AG04450 (cell line): Measurements from ENCODE around the gene CFAP221. TPM values are rescaled to one million over a fixed set of nuclear protein-coding genes. Genes with fewer than 3 reads are reported as not detected.

Experiments
- CTCF ChIA-PET: fragments of 300-600, 350-600 bp; formaldehyde crosslinking; extraction: SDS; loops from one replicate; lab custom pipeline; 2022; ENCODE audit warnings: antibody characterized with exemption, inconsistent platforms; lab: Charles Lee
- POLR2A ChIA-PET: fragments of 350-600 bp; formaldehyde crosslinking; extraction: SDS; loops from one replicate; lab custom pipeline; 2021; ENCODE audit warnings: antibody characterized with exemption, inconsistent platforms; lab: Yijun Ruan, JAX
- DNase-seq: peaks from one replicate; pipeline ENCODE4 v3.0.0-alpha.2; 2011; ENCODE audit warnings: low read depth, low spot score
- H3K27ac ChIP-seq: one replicate; pipeline ENCODE4 v1.5.1; 2012; ENCODE audit warnings: low read depth, low read length, control low read depth
- H3K27me3 ChIP-seq: one replicate; pipeline ENCODE4 v1.6.0; 2012; ENCODE audit warnings: low read length; ENCODE audit not compliant: control insufficient read depth, insufficient read depth
- H3K4me3 ChIP-seq: 2 replicates; pipeline ENCODE4 v1.5.1; 2011; ENCODE audit warnings: mild to moderate bottlenecking, low read depth, low read length, control low read depth
- H3K9me3 ChIP-seq: 2 replicates; pipeline ENCODE4 v1.5.1; 2012; ENCODE audit warnings: low read length; ENCODE audit not compliant: control insufficient read depth, insufficient read depth
- CTCF ChIP-seq: IDR thresholded peaks from 2 replicates; pipeline ENCODE4 v1.5.1; 2011; ENCODE audit warnings: low read depth, low read length, control low read depth, inconsistent platforms
- polyA plus RNA-seq: library from polyadenylated mRNA; depleted of rRNA; stranded (reverse); fragments of >200 nt; gene quantifications from 2 replicates; pipeline ENCODE4 v1.2.3, GENCODE V29; 2011

CFAP221 gene
- polyA plus RNA-seq, 1 experiment, result not detected

GRCh38 chr2:119592436-119592835 lies 48.2 kb downstream of the CFAP221 start:
- DNase-seq, result no peak
- TF ChIP-seq CTCF, result no peak
- ChIA-PET POLR2A (no interaction called here), CTCF (no interaction called here)
- Histone ChIP-seq H3K27ac (no peak overlapping the region), H3K4me3 (no peak overlapping the region), H3K27me3 (no peaks in the 10 kb centered on the region), H3K9me3 (no peaks in the 10 kb centered on the region)

- no peak overlapping the region for H3K4me3 ChIP-seq
- no peak overlapping the region for H3K27ac ChIP-seq
- ChIA-PET POLR2A (interaction anchor here (0.6 kb wide), 1 partner anchor 25 kb away, joined by 7 read pairs; no protein-coding TSS in a partner anchor), CTCF (no interaction called here)
- TF ChIP-seq CTCF, result no peak
- no peaks in the 10 kb centered on the region for H3K9me3 ChIP-seq
- no peak for DNase-seq
- no peaks in the 10 kb centered on the region for H3K27me3 ChIP-seq
Measured at GRCh38 chr2:119596638-119597037, 52.4 kb downstream of the CFAP221 start.

GRCh38 chr2:119598596-119599263 lies 54.5 kb downstream of the CFAP221 start:
- Histone ChIP-seq H3K9me3 (no peaks in the 10 kb centered on the region), H3K27ac (no peak overlapping the region), H3K27me3 (no peaks in the 10 kb centered on the region), H3K4me3 (no peak overlapping the region)
- ChIA-PET CTCF (no interaction called here), POLR2A (no interaction called here)
- DNase-seq, result no peak
- TF ChIP-seq CTCF, result no peak

- CTCF ChIA-PET, result no interaction called here
Measured at GRCh38 chr2:119599384-119599783, 55.1 kb downstream of the CFAP221 start.

More at GRCh38 chr2:119599384-119599783, 55.1 kb downstream of the CFAP221 start:
- POLR2A ChIA-PET, result no interaction called here
- Histone ChIP-seq H3K4me3 (no peak overlapping the region), H3K27me3 (no peaks in the 10 kb centered on the region), H3K27ac (no peak overlapping the region), H3K9me3 (no peaks in the 10 kb centered on the region)
- TF ChIP-seq CTCF, result no peak
- DNase-seq, result no peak
